Keratinocyte (primary cell): ENCODE measurements around the gene PRRC1. TPM values are rescaled to one million over a fixed set of nuclear protein-coding genes. Genes with fewer than 3 reads are reported as not detected.

Experiments used
- DNase-seq: peaks from one replicate; pipeline ENCODE4 v3.0.0-alpha.2; 2011; ENCODE audit warnings: low read depth, missing footprints, low spot score
- FAIRE-seq: peaks from 2 replicates; lab custom pipeline; 2011; peaks lifted over from hg19 to GRCh38; lab: Jason Lieb, UNC
- H2AFZ ChIP-seq: 2 replicates; pipeline ENCODE4 v1.6.0; 2012; ENCODE audit warnings: low read length, control low read depth, inconsistent platforms; ENCODE audit not compliant: control insufficient read depth
- H3K27ac ChIP-seq: 2 replicates; pipeline ENCODE4 v1.5.1; 2011; ENCODE audit warnings: low read length; ENCODE audit not compliant: control insufficient read depth, insufficient read depth
- H3K27me3 ChIP-seq: 3 replicates; pipeline ENCODE4 v1.6.0; 2011; ENCODE audit warnings: low read length; ENCODE audit not compliant: control insufficient read depth, insufficient read depth; ENCODE audit errors: extremely low read depth
- H3K36me3 ChIP-seq, 2 experiments: 2 replicates in 1 of 2; 3 replicates in 1 of 2; pipeline ENCODE4 v1.5.1; 2011; ENCODE audit warnings: low read length in 2 of 2, mild to moderate bottlenecking in 1 of 2; ENCODE audit not compliant: control insufficient read depth in 2 of 2, insufficient read depth in 2 of 2; ENCODE audit errors: extremely low read depth in 1 of 2
- H3K4me1 ChIP-seq: 3 replicates; pipeline ENCODE4 v1.5.1; 2011; ENCODE audit warnings: low read length; ENCODE audit not compliant: control insufficient read depth, insufficient read depth; ENCODE audit errors: extremely low read depth
- H3K4me2 ChIP-seq: 3 replicates; pipeline ENCODE4 v1.6.0; 2011; ENCODE audit warnings: low read depth, low read length; ENCODE audit not compliant: control insufficient read depth, insufficient read depth; ENCODE audit errors: extremely low read depth
- H3K4me3 ChIP-seq, 3 experiments: fragments of 200-600 bp in 1 of 3; sonication (generic) in 1 of 3; 2 replicates in 2 of 3; 3 replicates in 1 of 3; pipeline ENCODE4 v1.5.1; 2011 to 2016; ENCODE audit warnings: low read length in 3 of 3, mild to moderate bottlenecking in 3 of 3, control low read depth in 2 of 3, inconsistent platforms in 1 of 3, low read depth in 1 of 3, mixed read lengths in 1 of 3, mixed run types in 1 of 3, moderate library complexity in 1 of 3; ENCODE audit not compliant: control insufficient read depth in 2 of 3, insufficient read depth in 2 of 3; ENCODE audit errors: extremely low read depth in 1 of 3
- H3K79me2 ChIP-seq: 2 replicates; pipeline ENCODE4 v1.6.0; 2012; ENCODE audit warnings: low read length; ENCODE audit not compliant: control insufficient read depth, insufficient read depth
- H3K9ac ChIP-seq: 3 replicates; pipeline ENCODE4 v1.6.0; 2011; ENCODE audit warnings: low read length; ENCODE audit not compliant: control insufficient read depth, insufficient read depth; ENCODE audit errors: extremely low read depth
- H3K9me1 ChIP-seq: 3 replicates; pipeline ENCODE4 v1.6.0; 2011; ENCODE audit warnings: low read length; ENCODE audit not compliant: control insufficient read depth, insufficient read depth; ENCODE audit errors: extremely low read depth
- H3K9me3 ChIP-seq: 2 replicates; pipeline ENCODE4 v1.5.1; 2012; ENCODE audit warnings: low read depth, low read length; ENCODE audit not compliant: control insufficient read depth
- H4K20me1 ChIP-seq: 3 replicates; pipeline ENCODE4 v1.6.0; 2011; ENCODE audit warnings: low read length; ENCODE audit not compliant: control insufficient read depth, insufficient read depth; ENCODE audit errors: extremely low read depth
- CTCF ChIP-seq, 3 experiments: IDR thresholded peaks in 1 of 3; conservative IDR thresholded peaks in 1 of 3; optimal IDR thresholded peaks in 1 of 3; 2 replicates in 2 of 3; 3 replicates in 1 of 3; pipeline versions ENCODE3 to v1.5.1; 2011; ENCODE audit warnings: low read length in 3 of 3, mild to moderate bottlenecking in 3 of 3, moderate library complexity in 2 of 3, control low read depth in 1 of 3, inconsistent platforms in 1 of 3; ENCODE audit not compliant: insufficient read depth in 2 of 3; ENCODE audit errors: extremely low read depth in 1 of 3
- EZH2 ChIP-seq: IDR thresholded peaks from one replicate; pipeline ENCODE4 v1.6.1; 2012; ENCODE audit warnings: inconsistent platforms, mild to moderate bottlenecking, low read length, moderate library complexity
- dilution Hi-C: fragments of 300-500 bp; cut with MboI; formaldehyde crosslinking; loops from one replicate; pipeline ENCODE4 v1.7.0; 2020; ENCODE audit warnings: low sequenced_read_pairs; ENCODE audit not compliant: extremely low pct_ligation_motif_present
- polyA plus RNA-seq, 5 experiments: library from polyadenylated mRNA; depleted of rRNA in 3 of 5; stranded (reverse) in 3 of 5; stranded (forward) in 1 of 5; unstranded in 1 of 5; fragments of >200 nt; gene quantifications; 1 replicate in 1 of 5; 2 replicates in 3 of 5; 3 replicates in 1 of 5; pipeline versions ENCODE4 v1.2.1 to v1.2.3, GENCODE V29; 2011 to 2012; ENCODE audit warnings: missing spikeins in 2 of 5, low read depth in 1 of 5, low replicate concordance in 1 of 5

PRRC1 gene
- polyA plus RNA-seq, 1 donor (not counting 4 experiments of a cell fraction or from before 2014, with no cell fraction given), result 48.6 TPM

GRCh38 chr5:127572930-127573329 is 55.5 kb downstream of the PRRC1 start:
- H3K27me3 ChIP-seq, result no peaks in the 10 kb centered on the region
- no peaks in the 10 kb centered on the region for H3K4me1 ChIP-seq
- H4K20me1 ChIP-seq, result no peaks in the 10 kb centered on the region
- H2AFZ ChIP-seq, result no peak overlapping the region
- no peak for DNase-seq
- H3K9ac ChIP-seq, result no peak overlapping the region
- H3K9me1 ChIP-seq, result no peaks in the 10 kb centered on the region
- H3K4me3 ChIP-seq, result no peak overlapping the region
- H3K79me2 ChIP-seq, result no peaks in the 10 kb centered on the region
- no peak for FAIRE-seq
- H3K36me3 ChIP-seq, result no peaks in the 10 kb centered on the region
- dilution Hi-C loops, result no loop called here
- no peak overlapping the region for H3K4me2 ChIP-seq
- no peaks in the 10 kb centered on the region for H3K9me3 ChIP-seq
- no peak overlapping the region for H3K27ac ChIP-seq
- TF ChIP-seq EZH2 (no peak), CTCF (optimal IDR thresholded peaks at IDR 0.05 in 1 of 3, IDR thresholded peaks at IDR 0.05 in 1 of 3, conservative IDR thresholded peaks at IDR 0.05 in 1 of 3; ENCODE audit: extremely low read depth in 1 of 3, insufficient read depth in 2 of 3, low read length in 3 of 3) (peak in 2 of 3 experiments; percentile 18 to 26)

- Histone ChIP-seq H2AFZ (no peak overlapping the region), H3K27me3 (no peaks in the 10 kb centered on the region), H3K4me2 (no peak overlapping the region), H3K36me3 (no peaks in the 10 kb centered on the region), H3K4me3 (no peak overlapping the region), H3K9me1 (no peaks in the 10 kb centered on the region), H3K27ac (no peak overlapping the region), H3K4me1 (no peaks in the 10 kb centered on the region), H3K9me3 (no peaks in the 10 kb centered on the region), H3K9ac (no peak overlapping the region), H3K79me2 (no peaks in the 10 kb centered on the region), H4K20me1 (no peaks in the 10 kb centered on the region)
- dilution Hi-C loops, result no loop called here
- FAIRE-seq, result no peak
- no peak for DNase-seq
- TF ChIP-seq EZH2 (no peak), CTCF (optimal IDR thresholded peaks at IDR 0.05 in 1 of 3, IDR thresholded peaks at IDR 0.05 in 1 of 3, conservative IDR thresholded peaks at IDR 0.05 in 1 of 3; ENCODE audit: extremely low read depth in 1 of 3, insufficient read depth in 2 of 3, low read length in 3 of 3) (no peak)
Observed at GRCh38 chr5:127574852-127575679, 57.6 kb downstream of the PRRC1 start.
